G401.6 (cell line): Measurements from ENCODE around the gene C1GALT1.

Source experiments
- FAIRE-seq: peaks from 2 replicates; lab custom pipeline; 2012; peaks lifted over from hg19 to GRCh38; lab: Jason Lieb, UNC

Gene C1GALT1

DNA sequence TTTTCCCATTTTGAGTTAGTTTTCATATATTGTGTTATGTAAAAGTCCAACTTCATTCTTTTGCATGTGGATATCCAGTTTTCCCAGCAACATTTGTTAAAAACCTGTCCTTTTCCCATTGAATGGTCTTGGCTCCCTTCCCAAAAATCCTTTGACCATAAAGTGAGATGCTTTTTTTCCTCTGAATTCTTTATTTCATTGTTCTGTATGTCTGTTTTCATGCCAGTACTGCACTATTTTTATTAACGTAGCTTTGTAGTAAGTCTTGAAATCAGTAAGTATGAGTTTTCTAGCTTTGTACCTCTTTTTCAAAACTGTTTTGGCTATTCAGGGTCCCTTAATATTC, 20.0 kb downstream of the C1GALT1 start:
- no peak for FAIRE-seq

DNA sequence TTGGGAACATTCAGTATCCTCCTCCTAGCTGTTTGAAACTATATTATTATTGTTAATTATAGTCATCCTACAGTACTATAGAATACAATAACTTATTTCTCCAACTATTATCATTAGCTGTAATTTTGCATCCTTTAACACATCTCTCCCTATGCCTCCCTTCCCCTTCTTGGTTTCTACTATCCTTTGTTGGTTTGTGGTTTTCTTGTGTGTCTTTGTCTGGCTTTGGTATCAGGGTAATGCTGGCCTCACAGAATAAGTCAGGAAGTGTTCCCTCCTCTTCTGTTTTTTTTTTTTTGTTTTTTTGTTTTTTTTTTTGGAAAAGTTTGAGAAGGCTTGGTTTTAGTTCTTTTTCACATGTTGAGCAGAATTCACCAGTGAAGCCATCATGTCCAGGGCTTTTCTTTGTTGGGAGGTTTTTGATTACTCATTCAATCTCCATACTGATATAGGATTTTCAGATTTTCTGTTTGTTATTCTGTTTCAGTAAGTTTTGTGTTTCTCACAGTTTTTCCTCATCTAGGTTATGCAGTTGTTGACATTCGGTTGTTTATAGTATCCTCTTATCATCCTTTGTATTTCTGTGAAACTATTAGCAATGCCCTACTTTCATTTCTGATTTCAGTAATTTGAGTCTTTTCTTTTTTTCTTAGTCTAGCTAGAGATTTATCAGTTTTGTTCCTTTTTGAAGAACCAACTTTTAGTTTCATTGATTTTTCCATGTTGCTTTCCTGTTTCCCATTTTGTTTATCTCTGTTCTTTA, 21.6 kb downstream of the C1GALT1 start:
- FAIRE-seq, result no peak

GRCh38 chr7:7207876-7208275, 25.5 kb downstream of the C1GALT1 start:
- FAIRE-seq, result no peak

DNA sequence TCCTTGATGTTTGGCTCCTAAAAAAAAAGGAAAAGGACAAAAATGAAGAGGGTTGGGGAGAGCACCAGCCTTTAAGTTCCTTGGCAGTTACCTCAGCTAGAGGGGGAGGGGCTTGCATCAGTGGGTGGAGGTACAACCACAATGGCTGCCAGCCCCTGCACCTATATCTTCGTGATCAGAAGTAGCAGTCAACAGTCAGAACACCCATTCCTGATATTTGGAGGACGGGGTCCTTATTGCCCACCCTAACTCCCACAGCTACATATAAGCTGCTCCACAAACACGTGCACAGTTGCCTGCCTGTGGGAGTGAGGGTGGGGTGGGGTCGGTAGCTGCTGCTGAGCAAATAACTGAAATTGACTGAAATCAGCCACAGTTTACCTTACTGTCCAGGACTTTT, 26.2 kb downstream of the C1GALT1 start:
- FAIRE-seq, result no peak

- no peak for FAIRE-seq
Observed at GRCh38 chr7:7209412-7210050, 27.2 kb downstream of the C1GALT1 start.

DNA sequence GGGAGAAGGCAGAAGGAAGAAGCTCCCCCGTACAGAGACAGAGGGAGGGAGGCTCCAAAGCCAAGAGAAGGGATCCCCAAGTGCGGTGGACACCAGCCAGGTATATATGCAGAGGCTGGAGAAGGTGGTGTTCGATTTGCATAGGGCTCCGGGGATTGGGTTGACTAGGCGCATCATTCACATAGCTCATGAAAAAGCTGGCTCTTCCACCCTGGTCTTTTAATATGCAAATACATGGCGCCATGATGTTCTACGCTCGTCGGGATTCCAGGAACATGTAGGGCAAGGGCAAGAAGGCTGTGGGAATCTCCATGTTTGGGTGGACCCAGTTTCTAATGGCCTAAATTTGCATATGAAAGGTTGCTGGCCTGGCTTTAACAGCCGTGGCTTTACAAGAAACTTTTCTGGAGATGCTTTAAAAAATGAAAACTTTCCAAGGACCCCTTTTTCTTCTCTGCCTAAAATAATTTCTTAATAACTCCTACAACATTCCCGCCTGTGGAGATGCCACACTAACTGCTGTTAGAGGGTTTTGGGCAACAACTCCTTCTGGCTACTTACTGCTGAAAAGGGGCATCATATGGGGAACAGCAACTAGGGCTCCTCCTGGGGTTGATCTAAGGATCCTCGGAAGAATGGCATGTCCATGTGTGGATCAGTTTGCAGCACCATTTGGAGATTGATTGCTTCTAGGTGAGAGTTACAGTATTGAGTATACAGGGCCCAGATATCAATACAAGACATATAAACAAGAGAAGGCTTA, 28.3 kb downstream of the C1GALT1 start:
- FAIRE-seq, result no peak

DNA sequence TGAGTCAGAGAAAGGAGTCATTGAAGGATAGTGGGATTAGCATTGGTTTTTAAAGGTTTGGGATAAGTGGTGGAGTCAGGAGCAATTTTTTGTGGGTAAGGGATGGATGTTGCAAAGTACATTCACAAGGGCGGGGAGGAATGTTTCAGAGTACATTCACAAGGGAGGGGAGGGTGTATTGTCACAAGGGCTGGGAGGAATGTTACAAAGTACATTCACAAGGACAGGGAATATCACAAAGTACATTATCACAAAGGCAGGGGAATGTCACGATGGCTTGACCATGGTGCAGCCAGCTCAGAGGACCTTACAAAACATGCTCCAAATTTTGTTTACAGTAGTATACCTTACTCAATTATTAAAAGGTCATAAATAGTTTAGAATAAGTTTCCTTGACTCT, 30.3 kb downstream of the C1GALT1 start:
- peak; percentile 63 for FAIRE-seq

DNA sequence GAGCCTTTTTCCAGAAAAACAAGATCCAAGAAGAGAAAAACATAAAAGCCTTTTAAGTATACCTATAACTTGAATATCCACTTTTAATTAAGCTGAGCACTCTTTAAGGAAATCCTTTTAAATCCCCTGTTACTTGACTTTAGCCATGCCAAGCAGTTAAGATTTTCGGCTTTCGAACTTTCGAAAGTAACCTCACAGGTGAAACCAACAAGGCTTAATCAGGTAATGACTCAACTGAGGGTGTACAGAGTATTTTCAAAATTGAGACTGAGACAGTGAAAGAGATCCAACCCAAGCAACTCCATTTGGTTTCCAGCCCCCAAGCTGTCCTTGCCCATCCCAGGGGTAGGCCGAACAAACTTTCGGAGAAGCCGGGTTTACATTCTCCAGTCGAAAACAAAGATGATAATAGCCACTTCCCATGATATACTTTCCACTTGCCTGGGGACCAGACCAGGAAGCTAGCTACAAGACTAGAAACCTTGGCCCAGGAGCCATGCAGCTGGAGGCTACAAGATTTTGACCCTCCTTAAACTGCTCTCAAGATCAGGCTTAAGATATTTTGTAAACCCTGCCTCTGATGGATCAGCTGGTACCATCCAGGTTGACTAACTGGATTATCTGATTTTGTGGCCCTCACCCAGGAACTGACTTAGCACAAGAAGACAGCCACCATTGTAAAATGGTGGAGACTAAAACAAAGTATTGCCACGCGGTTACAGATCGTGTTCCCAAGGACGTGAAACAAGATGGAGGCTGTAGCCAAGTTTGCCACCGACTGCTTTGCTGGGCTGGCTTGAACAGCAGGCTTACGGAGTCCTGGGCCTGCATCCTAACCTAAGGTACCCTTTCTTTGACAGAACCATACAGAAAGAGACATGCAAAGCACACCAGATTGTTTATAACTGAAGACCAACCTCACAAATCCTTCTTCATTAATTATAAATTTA, 32.3 kb downstream of the C1GALT1 start:
- FAIRE-seq, result no peak

DNA sequence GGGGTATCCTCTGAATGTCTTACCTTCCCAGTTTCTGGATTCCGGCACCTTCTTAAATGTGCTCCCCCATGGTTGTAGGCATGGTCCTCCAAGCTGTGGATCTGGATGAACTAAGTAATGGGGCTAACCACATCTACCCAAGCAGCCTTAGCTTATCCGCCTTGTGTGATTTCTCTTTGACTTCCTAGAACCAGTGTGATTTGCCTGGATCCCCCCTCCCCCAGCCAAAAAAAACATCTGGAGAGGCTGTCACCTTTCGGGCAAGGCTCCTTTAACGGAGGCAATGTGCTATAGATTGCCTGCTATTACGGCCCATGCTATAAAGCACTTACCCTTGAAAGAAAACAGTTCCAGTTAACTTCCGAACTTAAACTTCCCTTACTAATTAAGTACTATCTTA, 33.9 kb downstream of the C1GALT1 start:
- FAIRE-seq, result no peak

DNA sequence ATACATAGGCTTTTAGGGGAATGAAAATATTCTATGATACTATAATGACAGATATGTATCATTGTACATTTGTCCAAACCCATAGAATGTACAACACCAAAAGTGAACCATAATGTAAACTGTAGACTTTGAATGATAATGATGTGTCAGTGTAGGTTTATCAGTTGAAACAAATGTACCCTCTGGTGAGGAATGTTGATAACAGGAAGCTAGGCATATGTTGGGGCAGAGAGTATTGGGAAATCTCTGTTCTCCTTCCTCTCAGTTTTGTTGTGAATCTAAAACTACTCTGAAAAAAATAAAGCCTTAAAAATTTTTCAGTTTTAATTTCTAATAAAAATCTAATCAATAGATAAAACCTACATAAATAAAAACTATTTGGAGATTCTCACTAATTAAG, 36.9 kb downstream of the C1GALT1 start:
- FAIRE-seq, result no peak

GRCh38 chr7:7220821-7221220, 38.5 kb downstream of the C1GALT1 start:
- no peak for FAIRE-seq

GRCh38 chr7:7221599-7222038, 39.3 kb downstream of the C1GALT1 start:
- FAIRE-seq, result no peak

GRCh38 chr7:7223250-7223649, 40.9 kb downstream of the C1GALT1 start:
- no peak for FAIRE-seq

DNA sequence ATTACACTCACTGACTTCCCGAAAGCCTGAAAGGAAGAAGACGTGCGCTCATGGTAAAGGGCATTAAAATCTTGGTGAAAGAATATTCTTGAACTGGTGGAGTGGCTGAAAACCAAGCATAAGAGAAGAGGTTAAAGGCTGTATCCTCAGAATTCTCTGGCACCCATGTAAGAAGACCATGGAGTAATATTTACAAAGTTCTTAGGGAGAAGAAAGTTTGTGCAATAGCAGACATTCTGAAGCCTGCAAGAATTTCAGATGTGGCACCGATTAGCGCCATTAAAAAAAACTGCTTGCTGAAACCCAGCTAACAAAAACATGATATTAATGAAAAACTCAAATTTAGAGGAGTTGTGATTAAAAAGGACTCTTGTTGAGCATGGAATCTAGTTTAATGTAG, 44.1 kb downstream of the C1GALT1 start:
- FAIRE-seq, result no peak

- FAIRE-seq, result no peak
Observed at GRCh38 chr7:7228472-7228871, 46.1 kb downstream of the C1GALT1 start.

DNA sequence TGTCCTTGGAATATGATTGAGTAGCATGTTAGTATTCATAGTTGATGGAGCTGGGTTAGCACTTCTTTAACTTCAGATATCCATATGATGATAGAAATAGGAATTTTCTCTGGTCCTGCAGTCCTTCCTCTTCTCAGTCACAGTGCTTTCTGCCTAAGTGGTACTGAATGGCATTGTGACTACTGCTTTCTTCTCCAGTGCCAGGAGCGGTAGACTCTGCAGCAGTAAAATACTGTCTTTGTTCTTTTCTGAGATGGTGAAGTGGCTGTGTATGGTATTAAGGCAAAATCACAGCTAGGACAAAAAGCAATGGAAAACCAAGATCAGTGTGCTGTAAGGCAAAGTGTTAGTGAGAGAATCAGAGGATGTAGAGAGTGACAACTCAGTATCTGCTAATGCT, 46.6 kb downstream of the C1GALT1 start:
- no peak for FAIRE-seq

GRCh38 chr7:7231000-7231399, 48.7 kb downstream of the C1GALT1 start:
- no peak for FAIRE-seq

GRCh38 chr7:7231865-7232264, 49.5 kb downstream of the C1GALT1 start:
- no peak for FAIRE-seq

- no peak for FAIRE-seq
Observed at GRCh38 chr7:7235347-7235746, 53.0 kb downstream of the C1GALT1 start.

DNA sequence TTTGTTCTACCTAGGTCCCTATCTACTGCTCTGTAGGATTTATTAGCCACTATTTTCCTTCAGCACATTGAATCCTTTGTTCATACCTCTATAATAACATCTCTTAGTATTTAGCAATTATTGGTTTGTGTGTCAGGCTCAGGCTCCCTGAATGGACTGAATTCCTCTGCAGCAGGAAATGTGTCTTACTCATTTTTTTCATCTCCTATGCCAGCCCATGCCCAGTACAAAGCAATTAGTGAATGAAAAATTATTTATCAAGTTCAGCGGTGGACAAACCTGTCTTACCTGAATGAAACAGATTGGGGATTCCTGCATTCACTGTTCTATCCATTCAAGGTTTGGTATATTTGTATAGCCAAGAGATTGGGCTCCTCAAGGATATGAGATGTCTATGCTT, 53.7 kb downstream of the C1GALT1 start:
- no peak for FAIRE-seq

GRCh38 chr7:7237201-7237977, 55.0 kb downstream of the C1GALT1 start:
- no peak for FAIRE-seq

DNA sequence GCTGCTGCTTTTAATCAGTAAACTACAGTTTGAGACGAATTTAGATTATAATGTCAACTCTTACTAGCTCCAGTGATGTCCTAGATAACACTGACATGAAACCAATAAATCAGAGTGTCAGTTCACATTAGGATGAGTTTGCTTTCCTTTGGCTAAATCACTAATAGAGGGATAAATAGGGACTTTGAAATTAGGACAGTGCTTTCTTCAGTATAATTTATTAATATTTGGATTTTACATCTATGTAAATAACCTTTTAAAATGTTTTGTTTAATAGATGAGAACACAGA, 55.6 kb downstream of the C1GALT1 start:
- no peak for FAIRE-seq
